GM12878 (cell line): ENCODE results near the gene KCNS1. TPM values are rescaled to one million over a fixed set of nuclear protein-coding genes. Genes with fewer than 3 reads are reported as not detected.

ENCODE experiments used
- ATAC-seq: fragments of 200-7000 bp; cut with Tn5 transposase; 3 replicates; pipeline ENCODE4 v1.9.1; 2020; ENCODE audit warnings: mild to moderate bottlenecking, moderate library complexity
- BruUV-seq: library from RNA; stranded (reverse); fragments of 400-500 nt; replicated peaks from 2 replicates; lab custom pipeline; 2021; lab: Mats Ljungman, UMichigan
- CTCF ChIA-PET: fragments of 300-600 bp; sonication (Branson Sonifier 250); formaldehyde crosslinking; extraction: SDS; loops from one replicate; lab custom pipeline; 2021; ENCODE audit warnings: inconsistent platforms; lab: Yijun Ruan, JAX
- POLR2A ChIA-PET: fragments of 350-600 bp; formaldehyde crosslinking; extraction: SDS; loops from one replicate; lab custom pipeline; 2021; ENCODE audit warnings: inconsistent platforms; lab: Charles Lee
- RAD21 ChIA-PET: fragments of 300-600 bp; sonication (Branson Sonifier 250); formaldehyde crosslinking; loops from one replicate; lab custom pipeline; 2023; ENCODE audit warnings: antibody characterized with exemption; ENCODE audit not compliant: unreplicated experiment; lab: Charles Lee
- SMC1A ChIA-PET: fragments of 300-600 bp; sonication (Branson Sonifier 250); formaldehyde crosslinking; loops from one replicate; lab custom pipeline; 2023; ENCODE audit not compliant: unreplicated experiment, uncharacterized antibody; lab: Charles Lee
- DNase-seq: peaks from one replicate; pipeline ENCODE4 v3.0.0-alpha.2; 2011; ENCODE audit warnings: low read depth, low spot score
- FAIRE-seq: peaks from 3 replicates; lab custom pipeline; 2011; peaks lifted over from hg19 to GRCh38; lab: Jason Lieb, UNC
- H2AFZ ChIP-seq: 2 replicates; pipeline ENCODE4 v1.6.0; 2011; ENCODE audit warnings: low read depth, low read length, control low read depth; ENCODE audit not compliant: control insufficient read depth
- H3K27ac ChIP-seq: 2 replicates; pipeline ENCODE4 v1.5.1; 2011; ENCODE audit warnings: control low read depth; ENCODE audit not compliant: control insufficient read depth, insufficient read depth
- H3K27me3 ChIP-seq, 2 experiments: replicated peaks in 1 of 2; 2 replicates each; pipeline versions ENCODE4 v1.6.0 to v1.6.1; 2011; ENCODE audit warnings: low read length in 1 of 2; ENCODE audit not compliant: control insufficient read depth in 2 of 2, insufficient read depth in 2 of 2
- H3K36me3 ChIP-seq, 2 experiments: 2 replicates each; pipeline ENCODE4 v1.5.1; 2011; ENCODE audit warnings: low read length in 1 of 2; ENCODE audit not compliant: control insufficient read depth in 2 of 2, insufficient read depth in 2 of 2
- H3K4me1 ChIP-seq: 2 replicates; pipeline ENCODE4 v1.6.1; 2011; ENCODE audit warnings: mild to moderate bottlenecking, low read length, moderate library complexity, mixed read lengths; ENCODE audit not compliant: control insufficient read depth, insufficient read depth
- H3K4me2 ChIP-seq: 2 replicates; pipeline ENCODE4 v1.6.0; 2011; ENCODE audit warnings: control low read depth; ENCODE audit not compliant: control insufficient read depth, insufficient read depth
- H3K4me3 ChIP-seq: fragments of 200-600 bp; sonication (generic); 2 replicates; pipeline ENCODE4 v1.5.1; 2016
- H3K79me2 ChIP-seq: 2 replicates; pipeline ENCODE4 v1.6.0; 2011; ENCODE audit warnings: low read length; ENCODE audit not compliant: control insufficient read depth, insufficient read depth
- H3K9ac ChIP-seq: 2 replicates; pipeline ENCODE4 v1.8.0; 2011; ENCODE audit warnings: low read length, control low read depth, mixed read lengths; ENCODE audit not compliant: control insufficient read depth, insufficient read depth
- H3K9me3 ChIP-seq: replicated peaks from 3 replicates; pipeline ENCODE4 v1.5.1; 2011; ENCODE audit warnings: mild to moderate bottlenecking, low read length; ENCODE audit not compliant: control insufficient read depth, insufficient read depth
- H4K20me1 ChIP-seq: 2 replicates; pipeline ENCODE4 v1.6.0; 2011; ENCODE audit not compliant: control insufficient read depth, insufficient read depth
- CBFB ChIP-seq: IDR thresholded peaks from 2 replicates; pipeline ENCODE4 v1.6.1; 2016; ENCODE audit warnings: antibody characterized with exemption, low read depth
- E4F1 ChIP-seq: fragments of 450-650 bp; IDR thresholded peaks from 2 replicates; pipeline ENCODE4 v1.6.1; 2018; ENCODE audit warnings: borderline replicate concordance, mild to moderate bottlenecking; ENCODE audit not compliant: partially characterized antibody
- FOXM1 ChIP-seq: IDR thresholded peaks from 2 replicates; pipeline ENCODE4 v1.6.1; 2012; ENCODE audit warnings: low read depth, mild to moderate bottlenecking, inconsistent platforms, low read length, moderate library complexity
- GABPA ChIP-seq: IDR thresholded peaks from 2 replicates; pipeline ENCODE4 v1.6.1; 2014; ENCODE audit warnings: antibody characterized with exemption, low read depth, mild to moderate bottlenecking, inconsistent platforms
- HDAC6 ChIP-seq: fragments of 200-600 bp; sonication (generic); IDR thresholded peaks from one replicate; pipeline ENCODE4 v1.8.0; 2017; ENCODE audit warnings: antibody characterized with exemption; ENCODE audit not compliant: unreplicated experiment
- IRF4 ChIP-seq: IDR thresholded peaks from 2 replicates; pipeline ENCODE4 v1.6.1; 2011; ENCODE audit warnings: low read depth, low read length
- MXI1 ChIP-seq: fragments of 150-350 bp; IDR thresholded peaks from 2 replicates; pipeline ENCODE4 v1.6.1; 2011; ENCODE audit warnings: low read depth, mild to moderate bottlenecking, inconsistent platforms, low read length, improper control_type of control experiment
- POLR2AphosphoS5 ChIP-seq: IDR thresholded peaks from 2 replicates; pipeline ENCODE4 v1.6.1; 2011; ENCODE audit warnings: mild to moderate bottlenecking, low read length, inconsistent platforms
- RAD21 ChIP-seq: IDR thresholded peaks from 2 replicates; pipeline ENCODE4 v1.6.1; 2011; ENCODE audit warnings: mild to moderate bottlenecking, low read depth, low read length, moderate library complexity; ENCODE audit not compliant: insufficient read depth
- RELA ChIP-seq: fragments of 450-650 bp; IDR thresholded peaks from 2 replicates; pipeline ENCODE4 v1.8.0; 2014; ENCODE audit warnings: borderline replicate concordance; ENCODE audit not compliant: partially characterized antibody
- SKIL ChIP-seq: fragments of 450-650 bp; IDR thresholded peaks from 2 replicates; pipeline ENCODE4 v1.6.1; 2017; ENCODE audit warnings: mild to moderate bottlenecking, low read depth, inconsistent platforms; ENCODE audit not compliant: poor library complexity, severe bottlenecking
- TBL1XR1 ChIP-seq: IDR thresholded peaks from 2 replicates; pipeline ENCODE4 v1.6.1; 2012; ENCODE audit warnings: low read depth, low read length, improper control_type of control experiment
- USF2 ChIP-seq: IDR thresholded peaks from 2 replicates; pipeline ENCODE4 v1.6.1; 2011; ENCODE audit warnings: low read depth, low read length, improper control_type of control experiment, borderline replicate concordance
- ZNF384 ChIP-seq: IDR thresholded peaks from 2 replicates; pipeline ENCODE4 v1.6.1; 2012; ENCODE audit warnings: low read depth, mild to moderate bottlenecking, low read length, improper control_type of control experiment, borderline replicate concordance
- WGBS: methylation state at CpG from one replicate; pipeline ENCODE4 v1.1.6; 2016; ENCODE audit warnings: low lambda C conversion rate; ENCODE audit not compliant: insufficient replicate concordance, insufficient coverage; ENCODE audit errors: missing lambda C conversion rate; 5-methylcytosine and 5-hydroxymethylcytosine counted together
- in situ Hi-C: fragments of 300-500 bp; cut with MboI; formaldehyde crosslinking; loops from 9 replicates; pipeline ENCODE4 v1.14.3; 2018; ENCODE audit warnings: mixed read lengths
- intact Hi-C: fragments of 100-400 bp; cut with micrococcal nuclease; formaldehyde crosslinking; loops from one replicate; pipeline ENCODE4 v1.14.2; 2022; ENCODE audit not compliant: unreplicated experiment
- polyA plus RNA-seq, 11 experiments: library from polyadenylated mRNA; depleted of rRNA in 4 of 11; unstranded in 6 of 11; stranded (reverse) in 5 of 11; fragments of >200 nt; fragmentation: Nextera tagmentation in 4 of 11; fragmentation: Illumina TruSeq in 1 of 11; extraction: Ambion mirVana in 4 of 11; extraction: Trizol in 1 of 11; gene quantifications; 1 replicate in 1 of 11; 2 replicates in 10 of 11; pipeline versions ENCODE4 v1.2.1 to v1.2.3, GENCODE V29; 2011 to 2016; ENCODE audit warnings: inconsistent platforms in 2 of 11, missing spikeins in 2 of 11, low read depth in 1 of 11
- total RNA-seq, 4 experiments: library from RNA; depleted of rRNA in 3 of 4; stranded (reverse); fragments of >200 nt in 3 of 4; fragmentation: Illumina TruSeq in 1 of 4; extraction: Trizol in 1 of 4; gene quantifications; 2 replicates each; pipeline versions ENCODE4 v1.2.1 to v1.2.3, GENCODE V29; 2013 to 2021

Gene KCNS1
- total and polyA plus RNA-seq, 10 of the 15 experiments (the other 5 are each of a cell fraction or from before 2014, with no cell fraction given), result not detected

- TF ChIP-seq E4F1 (no peak), GABPA (no peak)
These were observed 17.8 kb downstream of the KCNS1 start (continued) for GRCh38 chr20:45083127-45083526.

DNA sequence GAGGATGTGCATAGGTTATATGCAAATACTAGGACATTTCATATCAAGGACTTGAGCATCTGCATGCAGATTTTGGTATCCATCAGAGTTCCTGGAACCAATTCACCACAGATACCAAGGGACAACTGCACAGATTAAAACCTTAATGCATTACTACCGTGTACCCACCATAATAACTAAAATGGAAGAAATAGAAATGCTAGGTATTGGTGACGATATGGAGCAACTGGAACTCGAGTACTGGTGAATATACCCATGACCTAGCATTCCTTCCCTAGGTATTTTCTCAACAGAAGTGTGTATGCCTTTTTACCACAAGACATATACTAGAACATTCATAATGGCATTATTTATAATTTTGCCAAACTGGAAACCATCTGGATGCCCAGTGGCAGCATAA, 18.5 kb downstream of the KCNS1 start:
- in situ Hi-C loops, result no loop called here
- Histone ChIP-seq H3K27me3 (no peaks in the 10 kb centered on the region), H3K4me3 (no peak overlapping the region), H2AFZ (no peak overlapping the region), H4K20me1 (no peaks in the 10 kb centered on the region), H3K4me1 (no peaks in the 10 kb centered on the region), H3K36me3 (peaks cover 2 to 8% of the 10 kb centered on the region in 2 experiments; a peak in 3 of 4 replicates), H3K27ac (no peak overlapping the region), H3K9ac (no peak overlapping the region), H3K9me3 (no peaks in the 10 kb centered on the region; the same call in 2 of the 3 replicates), H3K79me2 (no peaks in the 10 kb centered on the region), H3K4me2 (no peak overlapping the region)
- ChIA-PET RAD21 (no interaction called here), POLR2A (interaction anchor here (0.7 kb wide), 1 partner anchor 200 kb away, joined by 3 read pairs; no protein-coding TSS in a partner anchor), CTCF (interaction anchor here (0.6 to 2.2 kb wide), 6 partner anchors 12 to 603 kb away, joined by 3 to 12 read pairs (median 4); no protein-coding TSS in a partner anchor), SMC1A (interaction anchor here (0.7 to 1.6 kb wide), 5 partner anchors 10 to 38 kb away, joined by 3 to 5 read pairs (median 4); no protein-coding TSS in a partner anchor)
- no peak for DNase-seq
- FAIRE-seq, result no peak
- no TSS peak for BruUV-seq
- TF ChIP-seq FOXM1 (no peak), RAD21 (no peak), USF2 (no peak), ZNF384 (no peak), TBL1XR1 (no peak), HDAC6 (no peak), MXI1 (no peak), POLR2AphosphoS5 (no peak), SKIL (no peak), IRF4 (no peak), RELA (no peak), CBFB (no peak)
- WGBS, result 92% methylated on average over 3 of the region's 3 CpGs
- ATAC-seq, result no peak
- intact Hi-C loops, result no loop called here
